GM12872 (cell line): ENCODE data around the gene CNTN4.

Source experiments
- TF ChIP-seq, protein P1 (sequence below): IDR thresholded peaks from 3 replicates; pipeline ENCODE4 v1.5.1; 2011; ENCODE audit warnings: low read depth, mild to moderate bottlenecking, low read length, moderate library complexity; ENCODE audit not compliant: insufficient read depth

Gene CNTN4

DNA sequence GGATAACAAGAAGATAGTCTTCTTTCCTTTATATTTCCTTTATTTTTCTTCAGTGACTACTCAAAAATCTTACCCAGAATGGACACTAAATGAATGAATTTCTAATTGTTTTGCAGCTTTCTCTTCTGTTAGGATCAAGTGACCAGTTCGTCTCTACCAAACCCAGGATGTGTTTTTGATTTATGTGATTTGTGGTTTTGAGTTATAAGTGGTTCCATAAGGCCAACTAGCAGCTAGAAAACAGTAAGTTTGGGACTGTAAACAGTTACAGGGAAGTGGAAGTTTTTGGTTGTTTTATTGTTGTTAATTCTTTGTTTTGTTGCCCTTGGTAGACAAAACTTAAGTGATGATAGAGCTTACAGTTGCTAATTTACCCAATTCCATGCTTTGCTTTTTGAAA, 555.0 kb downstream of the CNTN4 start:
- TF ChIP-seq, protein P1, sequence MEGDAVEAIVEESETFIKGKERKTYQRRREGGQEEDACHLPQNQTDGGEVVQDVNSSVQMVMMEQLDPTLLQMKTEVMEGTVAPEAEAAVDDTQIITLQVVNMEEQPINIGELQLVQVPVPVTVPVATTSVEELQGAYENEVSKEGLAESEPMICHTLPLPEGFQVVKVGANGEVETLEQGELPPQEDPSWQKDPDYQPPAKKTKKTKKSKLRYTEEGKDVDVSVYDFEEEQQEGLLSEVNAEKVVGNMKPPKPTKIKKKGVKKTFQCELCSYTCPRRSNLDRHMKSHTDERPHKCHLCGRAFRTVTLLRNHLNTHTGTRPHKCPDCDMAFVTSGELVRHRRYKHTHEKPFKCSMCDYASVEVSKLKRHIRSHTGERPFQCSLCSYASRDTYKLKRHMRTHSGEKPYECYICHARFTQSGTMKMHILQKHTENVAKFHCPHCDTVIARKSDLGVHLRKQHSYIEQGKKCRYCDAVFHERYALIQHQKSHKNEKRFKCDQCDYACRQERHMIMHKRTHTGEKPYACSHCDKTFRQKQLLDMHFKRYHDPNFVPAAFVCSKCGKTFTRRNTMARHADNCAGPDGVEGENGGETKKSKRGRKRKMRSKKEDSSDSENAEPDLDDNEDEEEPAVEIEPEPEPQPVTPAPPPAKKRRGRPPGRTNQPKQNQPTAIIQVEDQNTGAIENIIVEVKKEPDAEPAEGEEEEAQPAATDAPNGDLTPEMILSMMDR = no peak

- TF ChIP-seq, protein P1 = no peak
Observed at GRCh38 chr3:2655229-2655701, 556.6 kb downstream of the CNTN4 start.

- TF ChIP-seq, protein P1 = no peak
Observed at GRCh38 chr3:2656806-2657777, 558.4 kb downstream of the CNTN4 start.

- TF ChIP-seq, protein P1 = no peak
Observed at GRCh38 chr3:2657971-2658370, 559.3 kb downstream of the CNTN4 start.

GRCh38 chr3:2659896-2660295, 561.2 kb downstream of the CNTN4 start:
- TF ChIP-seq, protein P1 = no peak

- TF ChIP-seq, protein P1 = no peak
Observed at GRCh38 chr3:2661078-2661477, 562.4 kb downstream of the CNTN4 start.

- TF ChIP-seq, protein P1 = no peak
Observed at GRCh38 chr3:2677501-2677900, 578.8 kb downstream of the CNTN4 start.
